Endothelial cell of umbilical vein (primary cell): ENCODE results near the gene PAEP.

Source experiments
- CTCF ChIP-seq, 2 donors: IDR thresholded peaks; 1 replicate in 1 of 2; 2 replicates in 1 of 2; pipeline ENCODE4 v1.5.1; 2011; ENCODE audit warnings: low read length in 2 of 2, mild to moderate bottlenecking in 2 of 2, moderate library complexity in 2 of 2, control low read depth in 1 of 2, inconsistent platforms in 1 of 2, low read depth in 1 of 2; ENCODE audit not compliant: insufficient read depth in 1 of 2; ENCODE audit errors: extremely low read depth in 1 of 2
- EZH2 ChIP-seq: IDR thresholded peaks from 2 replicates; pipeline ENCODE4 v1.6.1; 2012; ENCODE audit warnings: borderline replicate concordance, low read depth, mild to moderate bottlenecking, moderate library complexity, low read length, inconsistent platforms; ENCODE audit not compliant: severe bottlenecking
- FOS ChIP-seq: IDR thresholded peaks from 2 replicates; pipeline ENCODE4 v1.6.1; 2011; ENCODE audit warnings: mild to moderate bottlenecking, low read length, moderate library complexity, borderline replicate concordance; ENCODE audit not compliant: insufficient read depth
- JUN ChIP-seq: IDR thresholded peaks from 2 replicates; pipeline ENCODE4 v1.6.1; 2011; ENCODE audit warnings: borderline replicate concordance, low read depth; ENCODE audit not compliant: insufficient read length, insufficient read depth
- POLR2A ChIP-seq: IDR thresholded peaks from 2 replicates; pipeline ENCODE4 v1.6.1; 2012; ENCODE audit warnings: low read depth, mild to moderate bottlenecking, control low read depth, low read length
- POLR2AphosphoS5 ChIP-seq: IDR thresholded peaks from 2 replicates; pipeline ENCODE4 v1.6.1; 2012; ENCODE audit warnings: low read depth, mild to moderate bottlenecking, control low read depth, low read length, moderate library complexity; ENCODE audit not compliant: insufficient read depth

- no peak for TF ChIP-seq CTCF (IDR thresholded peaks at IDR 0.05; ENCODE audit: extremely low read depth in 1 of 2, insufficient read depth in 1 of 2, low read depth in 1 of 2, low read length in 2 of 2)
- no peak for TF ChIP-seq POLR2A
- no peak for TF ChIP-seq JUN
- TF ChIP-seq FOS = no peak
- TF ChIP-seq POLR2AphosphoS5 = no peak
- no peak for TF ChIP-seq EZH2
These were observed 37.9 kb upstream of the PAEP start for GRCh38 chr9:135523521-135524129.
